Body of pancreas (tissue), 4 donors: ENCODE results near the gene KCNS3.

ENCODE experiments used
- CTCF ChIP-seq, 7 experiments: fragments of 450-650 bp in 4 of 7; fragments of 200-600 bp in 3 of 7; sonication (generic) in 3 of 7; IDR thresholded peaks; one replicate each; pipeline ENCODE4 v1.5.1; 2016 to 2019; ENCODE audit warnings: antibody characterized with exemption in 7 of 7
- POLR2A ChIP-seq, 3 donors: fragments of 450-650 bp; IDR thresholded peaks; one replicate each; pipeline ENCODE4 v1.6.1; 2016; ENCODE audit warnings: antibody characterized with exemption in 3 of 3, mild to moderate bottlenecking in 2 of 3

GRCh38 chr2:17943444-17943843 lies 65.0 kb downstream of the KCNS3 start:
- TF ChIP-seq CTCF (IDR thresholded peaks at IDR 0.05) = no peak
- TF ChIP-seq POLR2A (IDR thresholded peaks at IDR 0.05) = no peak
